Liver (tissue), 9 donors: ENCODE data around the gene PRKN. TPM values are rescaled to one million over a fixed set of nuclear protein-coding genes. Genes with fewer than 3 reads are reported as not detected.

ENCODE experiments used
- DNase-seq: peaks from one replicate; pipeline ENCODE4 v3.0.0-alpha.2; 2017; ENCODE audit warnings: low spot score
- H3K27ac ChIP-seq, 2 donors: one replicate each; pipeline ENCODE4 v1.7.0; 2013; ENCODE audit warnings: inconsistent platforms in 2 of 2, low read length in 2 of 2, control low read depth in 1 of 2, low read depth in 1 of 2, mild to moderate bottlenecking in 1 of 2
- H3K27me3 ChIP-seq, 4 donors: one replicate each; pipeline versions ENCODE4 v1.6.1 to v1.7.0; 2013; ENCODE audit warnings: low read length in 3 of 4, inconsistent platforms in 1 of 4, mild to moderate bottlenecking in 1 of 4, moderate library complexity in 1 of 4; ENCODE audit not compliant: control insufficient read depth in 4 of 4, insufficient read depth in 4 of 4
- H3K36me3 ChIP-seq, 4 donors: one replicate each; pipeline versions ENCODE4 v1.6.1 to v1.7.0; 2013; ENCODE audit warnings: low read length in 3 of 4, mild to moderate bottlenecking in 3 of 4, low read depth in 1 of 4, moderate library complexity in 1 of 4; ENCODE audit not compliant: control insufficient read depth in 4 of 4, insufficient read depth in 3 of 4
- H3K4me1 ChIP-seq, 4 donors: one replicate each; pipeline versions ENCODE4 v1.6.1 to v1.7.0; 2013; ENCODE audit warnings: low read length in 3 of 4, mild to moderate bottlenecking in 3 of 4, moderate library complexity in 1 of 4; ENCODE audit not compliant: control insufficient read depth in 4 of 4, insufficient read depth in 4 of 4
- H3K4me3 ChIP-seq, 3 donors: one replicate each; pipeline versions ENCODE4 v1.6.1 to v1.7.0; 2013; ENCODE audit warnings: low read length in 3 of 3, control low read depth in 1 of 3, low read depth in 1 of 3, mild to moderate bottlenecking in 1 of 3
- H3K9ac ChIP-seq, 2 donors: one replicate each; pipeline ENCODE4 v1.7.0; 2013; ENCODE audit warnings: low read length in 2 of 2, mild to moderate bottlenecking in 2 of 2, moderate library complexity in 2 of 2, control low read depth in 1 of 2, low read depth in 1 of 2
- H3K9me3 ChIP-seq, 4 donors: one replicate each; pipeline versions ENCODE4 v1.6.1 to v1.7.0; 2013; ENCODE audit warnings: low read length in 3 of 4; ENCODE audit not compliant: control insufficient read depth in 4 of 4
- EGR1 ChIP-seq, 2 donors: IDR thresholded peaks; 2 replicates each; pipeline ENCODE4 v1.6.1; 2016 to 2018; ENCODE audit warnings: antibody characterized with exemption in 2 of 2, low read depth in 2 of 2
- FOXA1 ChIP-seq: IDR thresholded peaks from 2 replicates; pipeline ENCODE4 v1.6.1; 2016; ENCODE audit warnings: antibody characterized with exemption
- FOXA2 ChIP-seq: IDR thresholded peaks from 2 replicates; pipeline ENCODE4 v1.6.1; 2016; ENCODE audit warnings: antibody characterized with exemption
- GABPA ChIP-seq, 2 donors: IDR thresholded peaks in 1 of 2; conservative IDR thresholded peaks in 1 of 2; 2 replicates each; pipeline ENCODE4 v1.6.1; 2016; ENCODE audit warnings: antibody characterized with exemption in 2 of 2, mild to moderate bottlenecking in 1 of 2, moderate library complexity in 1 of 2
- HNF4A ChIP-seq, 2 donors: conservative IDR thresholded peaks; 2 replicates each; pipeline ENCODE4 v1.6.1; 2016; ENCODE audit warnings: antibody characterized with exemption in 2 of 2, mild to moderate bottlenecking in 2 of 2
- HNF4G ChIP-seq: IDR thresholded peaks from 2 replicates; pipeline ENCODE4 v1.6.1; 2016; ENCODE audit warnings: antibody characterized with exemption
- JUND ChIP-seq, 2 donors: IDR thresholded peaks; 2 replicates each; pipeline ENCODE4 v1.6.1; 2016; ENCODE audit warnings: antibody characterized with exemption in 2 of 2
- NR2F2 ChIP-seq: IDR thresholded peaks from 2 replicates; pipeline ENCODE4 v1.6.1; 2016; ENCODE audit warnings: antibody characterized with exemption
- RAD21 ChIP-seq, 2 donors: IDR thresholded peaks; 2 replicates each; pipeline ENCODE4 v1.6.1; 2016; ENCODE audit warnings: antibody characterized with exemption in 2 of 2, mild to moderate bottlenecking in 2 of 2
- RXRA ChIP-seq, 2 donors: IDR thresholded peaks; 2 replicates each; pipeline ENCODE4 v1.6.1; 2017 to 2018; ENCODE audit warnings: antibody characterized with exemption in 2 of 2, mild to moderate bottlenecking in 1 of 2
- SP1 ChIP-seq: IDR thresholded peaks from 2 replicates; pipeline ENCODE4 v1.6.1; 2018; ENCODE audit warnings: antibody characterized with exemption, mild to moderate bottlenecking
- TAF1 ChIP-seq: conservative IDR thresholded peaks from 2 replicates; pipeline ENCODE4 v1.6.1; 2016; ENCODE audit warnings: antibody characterized with exemption, mild to moderate bottlenecking
- YY1 ChIP-seq: IDR thresholded peaks from 2 replicates; pipeline ENCODE4 v1.6.1; 2016; ENCODE audit warnings: antibody characterized with exemption, mild to moderate bottlenecking
- WGBS: extraction: QIAGEN DNeasy Blood & Tissue Kit; methylation state at CpG from one replicate; pipeline ENCODE4 v1.1.7; 2013; 5-methylcytosine and 5-hydroxymethylcytosine counted together
- polyA plus RNA-seq, 2 donors: library from polyadenylated mRNA; stranded (reverse) in 1 of 2; unstranded in 1 of 2; fragments of 200-250 nt in 1 of 2; fragments of >200 nt in 1 of 2; fragmentation: Nextera tagmentation in 1 of 2; extraction: Ambion mirVana in 1 of 2; gene quantifications; one replicate each; pipeline versions ENCODE4 v1.2.1 to v1.2.3, GENCODE V29; 2013 to 2015
- total RNA-seq, 2 donors: library from RNA; depleted of rRNA; stranded (reverse); fragments of >200 nt; gene quantifications; one replicate each; pipeline ENCODE4 v1.2.3, GENCODE V29; 2014
- TF ChIP-seq, protein P1 (sequence below): IDR thresholded peaks from 2 replicates; pipeline ENCODE4 v1.6.1; 2016; ENCODE audit warnings: antibody characterized with exemption
- TF ChIP-seq, protein P2 (sequence below): fragments of 150-350 bp; IDR thresholded peaks from 2 replicates; pipeline ENCODE4 v1.5.1; 2017; ENCODE audit warnings: improper control_type of control experiment, low read depth, low read length; ENCODE audit not compliant: missing input control
- TF ChIP-seq, protein P3 (sequence below): IDR thresholded peaks from 2 replicates; pipeline ENCODE4 v1.6.1; 2016; ENCODE audit warnings: antibody characterized with exemption, mild to moderate bottlenecking
- TF ChIP-seq, protein P4 (sequence below): IDR thresholded peaks from 2 replicates; pipeline ENCODE4 v1.6.1; 2016; ENCODE audit warnings: antibody characterized with exemption
- donor health status: healthy.
- donor health status: healthy.
- donor health status: healthy.
- donor health status: healthy.
- donor health status: healthy.

PRKN gene
- total and polyA plus RNA-seq, 4 donors, result 0.47 to 4.1 (median 3.2) TPM

DNA sequence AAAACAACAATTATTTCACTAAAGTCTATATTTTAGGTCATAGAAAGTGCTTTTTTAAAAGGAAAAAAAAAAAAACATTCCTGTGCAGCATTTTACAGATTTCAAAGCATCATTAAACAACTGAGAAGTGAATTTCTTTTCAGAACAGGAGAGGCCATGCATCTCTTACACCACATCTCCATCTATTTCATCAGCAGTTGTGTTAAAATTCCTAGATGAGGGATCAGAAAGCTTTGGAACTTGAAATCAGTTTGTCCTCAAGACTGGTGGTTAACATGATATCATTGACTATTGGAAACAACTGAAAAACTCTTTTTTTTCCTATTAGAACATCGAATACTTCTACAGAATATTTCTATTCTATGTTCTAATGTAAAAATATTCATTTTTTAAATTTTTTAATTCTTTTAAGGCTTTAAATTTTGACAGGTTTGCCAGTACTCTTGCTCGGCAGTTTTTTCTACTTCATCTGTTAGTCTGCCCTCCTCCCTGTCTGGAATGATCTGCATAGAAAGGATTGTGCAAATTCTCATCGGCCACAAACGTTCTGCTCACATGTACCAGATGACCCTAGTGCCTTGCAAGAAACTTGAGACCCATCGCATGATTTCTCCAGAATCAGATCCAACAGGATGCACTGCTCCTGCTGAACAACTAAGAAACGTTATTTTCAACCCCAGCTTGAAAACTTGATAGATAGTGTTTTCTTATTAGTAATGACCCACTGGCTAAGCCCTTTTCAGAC, 1042.7 kb downstream of the PRKN start:
- TF ChIP-seq HNF4G, result no peak
- no peak for DNase-seq
- no peaks in the 10 kb centered on the region for H3K9me3 ChIP-seq
- WGBS, result 79% methylated on average over 6 of the region's 6 CpGs
- no peak overlapping the region for H3K4me3 ChIP-seq
- H3K9ac ChIP-seq, result no peak overlapping the region
- no peak overlapping the region for H3K27ac ChIP-seq
- H3K36me3 ChIP-seq, result no peaks in the 10 kb centered on the region
- H3K4me1 ChIP-seq, result no peaks in the 10 kb centered on the region
- no peaks in the 10 kb centered on the region for H3K27me3 ChIP-seq

DNA sequence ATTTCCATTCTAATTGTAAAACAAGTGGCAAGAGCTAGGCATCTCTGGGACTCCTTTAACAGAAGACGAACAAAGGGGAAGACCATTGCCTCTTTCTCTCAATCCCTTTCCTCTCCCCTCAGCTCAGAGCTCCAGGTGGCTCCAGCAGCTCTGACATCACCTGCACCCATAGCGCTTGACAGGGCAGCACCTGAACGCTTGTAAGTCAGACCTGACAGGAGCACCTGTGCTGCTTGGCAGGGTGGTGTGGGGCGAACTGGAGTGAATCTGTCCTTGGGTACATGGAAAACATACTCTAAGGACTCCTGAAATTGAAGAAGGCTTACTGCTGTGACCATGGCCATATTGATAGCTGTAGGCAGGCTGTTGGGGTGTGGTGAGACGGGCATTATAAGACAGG, 1044.2 kb downstream of the PRKN start:
- Histone ChIP-seq H3K27ac (no peak overlapping the region), H3K9ac (no peak overlapping the region), H3K9me3 (no peaks in the 10 kb centered on the region), H3K4me3 (no peak overlapping the region), H3K4me1 (no peaks in the 10 kb centered on the region), H3K27me3 (no peaks in the 10 kb centered on the region), H3K36me3 (no peaks in the 10 kb centered on the region)
- WGBS, result 91% methylated on average over 5 of the region's 5 CpGs
- no peak for DNase-seq
- TF ChIP-seq EGR1 (IDR thresholded peaks at IDR 0.05; ENCODE audit: low read depth in 2 of 2), result no peak
- no peak for TF ChIP-seq RXRA (IDR thresholded peaks at IDR 0.05)
- TF ChIP-seq JUND (IDR thresholded peaks at IDR 0.05), result no peak
- TF ChIP-seq HNF4A (conservative IDR thresholded peaks at IDR 0.05), result no peak
- no peak for TF ChIP-seq FOXA2
- no peak for TF ChIP-seq GABPA (IDR thresholded peaks at IDR 0.05 in 1 of 2, conservative IDR thresholded peaks at IDR 0.05 in 1 of 2)
- no peak for TF ChIP-seq NR2F2
- TF ChIP-seq RAD21 (IDR thresholded peaks at IDR 0.05), result no peak
- TF ChIP-seq, protein P1, sequence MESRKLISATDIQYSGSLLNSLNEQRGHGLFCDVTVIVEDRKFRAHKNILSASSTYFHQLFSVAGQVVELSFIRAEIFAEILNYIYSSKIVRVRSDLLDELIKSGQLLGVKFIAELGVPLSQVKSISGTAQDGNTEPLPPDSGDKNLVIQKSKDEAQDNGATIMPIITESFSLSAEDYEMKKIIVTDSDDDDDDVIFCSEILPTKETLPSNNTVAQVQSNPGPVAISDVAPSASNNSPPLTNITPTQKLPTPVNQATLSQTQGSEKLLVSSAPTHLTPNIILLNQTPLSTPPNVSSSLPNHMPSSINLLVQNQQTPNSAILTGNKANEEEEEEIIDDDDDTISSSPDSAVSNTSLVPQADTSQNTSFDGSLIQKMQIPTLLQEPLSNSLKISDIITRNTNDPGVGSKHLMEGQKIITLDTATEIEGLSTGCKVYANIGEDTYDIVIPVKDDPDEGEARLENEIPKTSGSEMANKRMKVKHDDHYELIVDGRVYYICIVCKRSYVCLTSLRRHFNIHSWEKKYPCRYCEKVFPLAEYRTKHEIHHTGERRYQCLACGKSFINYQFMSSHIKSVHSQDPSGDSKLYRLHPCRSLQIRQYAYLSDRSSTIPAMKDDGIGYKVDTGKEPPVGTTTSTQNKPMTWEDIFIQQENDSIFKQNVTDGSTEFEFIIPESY, result no peak

DNA sequence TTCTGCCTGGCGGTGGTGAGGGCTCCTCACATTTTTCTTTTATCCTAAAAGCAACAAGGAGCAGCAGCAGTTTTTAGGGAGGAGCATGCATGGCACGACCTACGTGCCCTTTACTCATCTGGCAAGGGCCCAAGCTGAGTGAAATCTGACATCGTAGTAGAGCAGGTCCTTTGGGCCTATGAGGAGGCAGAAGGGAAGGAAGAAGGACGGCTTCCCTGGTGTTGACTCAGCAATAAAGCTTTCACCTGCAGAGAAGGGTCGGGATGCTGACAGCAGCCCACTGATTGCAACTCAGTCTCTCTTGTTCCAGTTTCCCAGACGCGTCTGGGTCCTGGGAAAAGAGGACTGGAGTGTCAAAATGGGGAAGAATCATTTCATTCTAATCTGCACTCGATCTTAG, 1044.6 kb downstream of the PRKN start:
- no peak for DNase-seq
- no peaks in the 10 kb centered on the region for H3K9me3 ChIP-seq
- H3K4me3 ChIP-seq, result no peak overlapping the region
- H3K9ac ChIP-seq, result no peak overlapping the region
- WGBS, result 69% methylated on average over 9 of the region's 9 CpGs
- no peaks in the 10 kb centered on the region for H3K36me3 ChIP-seq
- H3K4me1 ChIP-seq, result no peaks in the 10 kb centered on the region
- no peaks in the 10 kb centered on the region for H3K27me3 ChIP-seq
- H3K27ac ChIP-seq, result no peak overlapping the region
- no peak for TF ChIP-seq TAF1
- no peak for TF ChIP-seq FOXA2
- TF ChIP-seq, protein P2, sequence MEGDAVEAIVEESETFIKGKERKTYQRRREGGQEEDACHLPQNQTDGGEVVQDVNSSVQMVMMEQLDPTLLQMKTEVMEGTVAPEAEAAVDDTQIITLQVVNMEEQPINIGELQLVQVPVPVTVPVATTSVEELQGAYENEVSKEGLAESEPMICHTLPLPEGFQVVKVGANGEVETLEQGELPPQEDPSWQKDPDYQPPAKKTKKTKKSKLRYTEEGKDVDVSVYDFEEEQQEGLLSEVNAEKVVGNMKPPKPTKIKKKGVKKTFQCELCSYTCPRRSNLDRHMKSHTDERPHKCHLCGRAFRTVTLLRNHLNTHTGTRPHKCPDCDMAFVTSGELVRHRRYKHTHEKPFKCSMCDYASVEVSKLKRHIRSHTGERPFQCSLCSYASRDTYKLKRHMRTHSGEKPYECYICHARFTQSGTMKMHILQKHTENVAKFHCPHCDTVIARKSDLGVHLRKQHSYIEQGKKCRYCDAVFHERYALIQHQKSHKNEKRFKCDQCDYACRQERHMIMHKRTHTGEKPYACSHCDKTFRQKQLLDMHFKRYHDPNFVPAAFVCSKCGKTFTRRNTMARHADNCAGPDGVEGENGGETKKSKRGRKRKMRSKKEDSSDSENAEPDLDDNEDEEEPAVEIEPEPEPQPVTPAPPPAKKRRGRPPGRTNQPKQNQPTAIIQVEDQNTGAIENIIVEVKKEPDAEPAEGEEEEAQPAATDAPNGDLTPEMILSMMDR, result no peak
- no peak for TF ChIP-seq FOXA1
- TF ChIP-seq RAD21 (IDR thresholded peaks at IDR 0.05), result no peak
- TF ChIP-seq HNF4G, result no peak
- TF ChIP-seq, protein P3, sequence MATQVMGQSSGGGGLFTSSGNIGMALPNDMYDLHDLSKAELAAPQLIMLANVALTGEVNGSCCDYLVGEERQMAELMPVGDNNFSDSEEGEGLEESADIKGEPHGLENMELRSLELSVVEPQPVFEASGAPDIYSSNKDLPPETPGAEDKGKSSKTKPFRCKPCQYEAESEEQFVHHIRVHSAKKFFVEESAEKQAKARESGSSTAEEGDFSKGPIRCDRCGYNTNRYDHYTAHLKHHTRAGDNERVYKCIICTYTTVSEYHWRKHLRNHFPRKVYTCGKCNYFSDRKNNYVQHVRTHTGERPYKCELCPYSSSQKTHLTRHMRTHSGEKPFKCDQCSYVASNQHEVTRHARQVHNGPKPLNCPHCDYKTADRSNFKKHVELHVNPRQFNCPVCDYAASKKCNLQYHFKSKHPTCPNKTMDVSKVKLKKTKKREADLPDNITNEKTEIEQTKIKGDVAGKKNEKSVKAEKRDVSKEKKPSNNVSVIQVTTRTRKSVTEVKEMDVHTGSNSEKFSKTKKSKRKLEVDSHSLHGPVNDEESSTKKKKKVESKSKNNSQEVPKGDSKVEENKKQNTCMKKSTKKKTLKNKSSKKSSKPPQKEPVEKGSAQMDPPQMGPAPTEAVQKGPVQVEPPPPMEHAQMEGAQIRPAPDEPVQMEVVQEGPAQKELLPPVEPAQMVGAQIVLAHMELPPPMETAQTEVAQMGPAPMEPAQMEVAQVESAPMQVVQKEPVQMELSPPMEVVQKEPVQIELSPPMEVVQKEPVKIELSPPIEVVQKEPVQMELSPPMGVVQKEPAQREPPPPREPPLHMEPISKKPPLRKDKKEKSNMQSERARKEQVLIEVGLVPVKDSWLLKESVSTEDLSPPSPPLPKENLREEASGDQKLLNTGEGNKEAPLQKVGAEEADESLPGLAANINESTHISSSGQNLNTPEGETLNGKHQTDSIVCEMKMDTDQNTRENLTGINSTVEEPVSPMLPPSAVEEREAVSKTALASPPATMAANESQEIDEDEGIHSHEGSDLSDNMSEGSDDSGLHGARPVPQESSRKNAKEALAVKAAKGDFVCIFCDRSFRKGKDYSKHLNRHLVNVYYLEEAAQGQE, result no peak
- TF ChIP-seq, protein P1, result no peak
- TF ChIP-seq, protein P4, sequence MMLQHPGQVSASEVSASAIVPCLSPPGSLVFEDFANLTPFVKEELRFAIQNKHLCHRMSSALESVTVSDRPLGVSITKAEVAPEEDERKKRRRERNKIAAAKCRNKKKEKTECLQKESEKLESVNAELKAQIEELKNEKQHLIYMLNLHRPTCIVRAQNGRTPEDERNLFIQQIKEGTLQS, result no peak
- no peak for TF ChIP-seq HNF4A (conservative IDR thresholded peaks at IDR 0.05)
- no peak for TF ChIP-seq RXRA (IDR thresholded peaks at IDR 0.05)
- no peak for TF ChIP-seq GABPA (IDR thresholded peaks at IDR 0.05 in 1 of 2, conservative IDR thresholded peaks at IDR 0.05 in 1 of 2)
- TF ChIP-seq NR2F2, result no peak
- TF ChIP-seq EGR1 (IDR thresholded peaks at IDR 0.05; ENCODE audit: low read depth in 2 of 2), result no peak
- no peak for TF ChIP-seq YY1
- TF ChIP-seq SP1, result no peak
